Prostate gland (tissue), 2 donors: ENCODE results near the gene FARP1.

Source experiments
- POLR2A ChIP-seq: fragments of 450-650 bp; IDR thresholded peaks from one replicate; pipeline ENCODE4 v1.6.1; 2016; ENCODE audit warnings: antibody characterized with exemption, mild to moderate bottlenecking
- POLR2AphosphoS5 ChIP-seq: sonication (generic); formaldehyde crosslinking; IDR thresholded peaks from one replicate; pipeline ENCODE4 v1.6.1; 2017; ENCODE audit warnings: antibody characterized with exemption
- TF ChIP-seq, protein P1 (sequence below), 4 experiments: fragments of 200-600 bp in 2 of 4; fragments of 450-650 bp in 2 of 4; sonication (generic) in 2 of 4; IDR thresholded peaks; 1 replicate in 3 of 4; 2 replicates in 1 of 4; pipeline ENCODE4 v1.5.1; 2016 to 2019; ENCODE audit warnings: antibody characterized with exemption in 4 of 4, mild to moderate bottlenecking in 2 of 4, moderate library complexity in 2 of 4

DNA sequence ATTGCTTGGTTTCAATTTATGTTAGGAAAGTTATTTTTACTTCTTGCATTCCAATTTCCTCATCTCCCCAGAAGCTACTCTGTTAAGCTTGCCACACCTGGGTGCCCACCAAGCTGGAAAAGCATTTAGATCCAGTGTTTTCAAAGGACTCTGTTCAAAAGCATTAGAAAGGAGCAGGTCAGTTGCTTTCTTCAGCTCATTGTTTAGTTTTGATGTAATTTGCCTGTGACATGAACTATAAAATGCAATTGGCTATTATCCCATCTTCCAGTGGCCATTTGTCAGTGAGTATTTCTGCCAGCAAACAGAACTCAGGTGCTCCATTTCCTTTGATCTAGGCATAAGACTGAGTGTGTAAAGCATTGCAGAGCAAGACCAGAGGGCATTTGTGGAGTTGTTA, 80.8 kb downstream of the FARP1 start:
- TF ChIP-seq, protein P1, sequence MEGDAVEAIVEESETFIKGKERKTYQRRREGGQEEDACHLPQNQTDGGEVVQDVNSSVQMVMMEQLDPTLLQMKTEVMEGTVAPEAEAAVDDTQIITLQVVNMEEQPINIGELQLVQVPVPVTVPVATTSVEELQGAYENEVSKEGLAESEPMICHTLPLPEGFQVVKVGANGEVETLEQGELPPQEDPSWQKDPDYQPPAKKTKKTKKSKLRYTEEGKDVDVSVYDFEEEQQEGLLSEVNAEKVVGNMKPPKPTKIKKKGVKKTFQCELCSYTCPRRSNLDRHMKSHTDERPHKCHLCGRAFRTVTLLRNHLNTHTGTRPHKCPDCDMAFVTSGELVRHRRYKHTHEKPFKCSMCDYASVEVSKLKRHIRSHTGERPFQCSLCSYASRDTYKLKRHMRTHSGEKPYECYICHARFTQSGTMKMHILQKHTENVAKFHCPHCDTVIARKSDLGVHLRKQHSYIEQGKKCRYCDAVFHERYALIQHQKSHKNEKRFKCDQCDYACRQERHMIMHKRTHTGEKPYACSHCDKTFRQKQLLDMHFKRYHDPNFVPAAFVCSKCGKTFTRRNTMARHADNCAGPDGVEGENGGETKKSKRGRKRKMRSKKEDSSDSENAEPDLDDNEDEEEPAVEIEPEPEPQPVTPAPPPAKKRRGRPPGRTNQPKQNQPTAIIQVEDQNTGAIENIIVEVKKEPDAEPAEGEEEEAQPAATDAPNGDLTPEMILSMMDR (IDR thresholded peaks at IDR 0.05), result no peak
- TF ChIP-seq POLR2AphosphoS5 (peak; percentile 76), POLR2A (no peak)
